Astrocyte (in vitro differentiated cells and primary cell): Measurements from ENCODE around the gene UQCRC2. TPM values are rescaled to one million over a fixed set of nuclear protein-coding genes. Genes with fewer than 3 reads are reported as not detected.

Source experiments
- DNase-seq: peaks from one replicate; pipeline ENCODE4 v3.0.0-alpha.2; 2010; ENCODE audit warnings: low read depth
- FAIRE-seq: peaks from 2 replicates; lab custom pipeline; 2011; peaks lifted over from hg19 to GRCh38; lab: Jason Lieb, UNC
- H2AFZ ChIP-seq: 2 replicates; pipeline ENCODE4 v1.6.0; 2012; ENCODE audit warnings: low read depth, low read length, inconsistent platforms
- H3K27ac ChIP-seq: 2 replicates; pipeline ENCODE4 v1.5.1; 2011; ENCODE audit warnings: low read depth, low read length, inconsistent platforms
- H3K27me3 ChIP-seq: 2 replicates; pipeline ENCODE4 v1.6.0; 2011; ENCODE audit warnings: low read length, inconsistent platforms; ENCODE audit not compliant: insufficient read depth
- H3K36me3 ChIP-seq: 2 replicates; pipeline ENCODE4 v1.5.1; 2011; ENCODE audit warnings: low read length, inconsistent platforms; ENCODE audit not compliant: insufficient read depth
- H3K4me1 ChIP-seq: 2 replicates; pipeline ENCODE4 v1.5.1; 2011; ENCODE audit warnings: low read length, inconsistent platforms; ENCODE audit not compliant: insufficient read depth
- H3K4me2 ChIP-seq: 2 replicates; pipeline ENCODE4 v1.6.0; 2012; ENCODE audit warnings: low read length, inconsistent platforms
- H3K4me3 ChIP-seq: 2 replicates; pipeline ENCODE4 v1.5.1; 2011; ENCODE audit warnings: low read depth, mild to moderate bottlenecking, low read length, inconsistent platforms; ENCODE audit not compliant: insufficient read depth
- H3K79me2 ChIP-seq: 2 replicates; pipeline ENCODE4 v1.6.0; 2012; ENCODE audit warnings: mild to moderate bottlenecking, low read length, inconsistent platforms; ENCODE audit not compliant: insufficient read depth
- H3K9ac ChIP-seq: 2 replicates; pipeline ENCODE4 v1.6.0; 2012; ENCODE audit warnings: mild to moderate bottlenecking, low read length, inconsistent platforms
- H3K9me3 ChIP-seq: 2 replicates; pipeline ENCODE4 v1.5.1; 2012; ENCODE audit warnings: low read depth, mild to moderate bottlenecking, low read length, inconsistent platforms; ENCODE audit not compliant: insufficient read depth
- H4K20me1 ChIP-seq: 2 replicates; pipeline ENCODE4 v1.6.0; 2012; ENCODE audit warnings: low read length, inconsistent platforms; ENCODE audit not compliant: insufficient read depth
- H3K27ac Mint-ChIP-seq: one replicate; pipeline ENCODE4 v1.8.0; 2021; ENCODE audit warnings: mild to moderate bottlenecking, mixed read lengths; ENCODE audit not compliant: unreplicated experiment
- H3K27me3 Mint-ChIP-seq: one replicate; pipeline ENCODE4 v1.8.0; 2021; ENCODE audit warnings: low read depth, mixed read lengths; ENCODE audit not compliant: unreplicated experiment
- H3K36me3 Mint-ChIP-seq: one replicate; pipeline ENCODE4 v1.8.0; 2021; ENCODE audit warnings: low read depth, mixed read lengths; ENCODE audit not compliant: unreplicated experiment
- H3K4me1 Mint-ChIP-seq: one replicate; pipeline ENCODE4 v1.8.0; 2021; ENCODE audit warnings: low read depth, mixed read lengths; ENCODE audit not compliant: unreplicated experiment
- H3K4me3 Mint-ChIP-seq: one replicate; pipeline ENCODE4 v1.8.0; 2021; ENCODE audit warnings: mild to moderate bottlenecking, moderate library complexity, mixed read lengths; ENCODE audit not compliant: unreplicated experiment
- H3K9me3 Mint-ChIP-seq: one replicate; pipeline ENCODE4 v1.8.0; 2021; ENCODE audit warnings: mild to moderate bottlenecking, mixed read lengths; ENCODE audit not compliant: unreplicated experiment
- EZH2 ChIP-seq: IDR thresholded peaks from 2 replicates; pipeline ENCODE4 v1.6.1; 2012; ENCODE audit warnings: mild to moderate bottlenecking, low read length, inconsistent platforms; ENCODE audit not compliant: insufficient read depth
- total RNA-seq: library from RNA; stranded (reverse); gene quantifications from 2 replicates; pipeline ENCODE4 v1.2.1, GENCODE V29; 2021
- TF ChIP-seq, protein P1 (sequence below): IDR thresholded peaks from 2 replicates; pipeline ENCODE4 v1.5.1; 2011; ENCODE audit warnings: low read depth, mild to moderate bottlenecking, inconsistent platforms, low read length, moderate library complexity; ENCODE audit not compliant: insufficient read depth

The UQCRC2 gene
- total RNA-seq, 1 donor from 2014 or later, result 169 TPM

DNA sequence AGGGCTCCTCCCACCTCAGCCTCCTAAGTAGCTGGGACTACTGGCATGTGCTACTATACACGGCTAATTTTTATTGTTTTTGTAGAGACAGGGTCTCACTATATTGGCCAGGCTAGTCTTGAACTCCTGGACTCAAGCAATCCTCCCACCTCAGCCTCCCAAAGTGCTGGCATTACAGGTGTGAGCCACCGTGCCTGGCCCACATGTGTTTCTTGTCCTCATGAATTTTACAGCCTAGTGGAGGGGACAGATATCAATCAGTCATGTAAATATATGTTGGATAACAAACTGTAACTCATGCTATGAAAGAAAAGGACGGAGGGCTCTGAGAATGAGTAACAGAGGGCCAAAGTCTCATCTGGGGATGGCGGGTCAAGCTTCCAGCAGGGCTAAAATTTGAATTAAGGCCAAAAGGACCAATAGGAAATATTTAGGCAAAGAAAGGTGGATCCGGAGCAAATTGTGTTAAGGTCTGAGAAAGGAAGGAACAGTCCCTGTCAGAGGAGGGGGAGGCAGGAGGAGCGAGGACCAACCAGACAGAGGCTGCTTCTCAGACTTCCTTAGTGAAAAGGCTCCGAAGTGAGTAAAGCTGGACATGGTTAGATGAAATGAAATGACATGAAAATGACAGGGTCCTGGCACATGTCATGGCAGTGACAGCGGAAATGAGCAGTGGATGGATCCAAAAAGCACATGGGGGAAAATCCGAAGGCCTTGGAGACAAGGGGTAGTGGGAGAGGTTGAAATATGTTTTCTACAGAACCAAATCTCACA is 43.9 kb downstream of the UQCRC2 start:
- H3K27me3 Mint-ChIP-seq, result peaks cover 1% of the 10 kb centered on the region
- Histone ChIP-seq H3K36me3 (no peaks in the 10 kb centered on the region), H3K4me1 (peaks cover 3% of the 10 kb centered on the region), H3K4me2 (no peak overlapping the region), H3K9me3 (no peaks in the 10 kb centered on the region), H3K79me2 (no peaks in the 10 kb centered on the region), H3K27ac (no peak overlapping the region), H3K27me3 (no peaks in the 10 kb centered on the region), H3K9ac (no peak overlapping the region), H2AFZ (no peak overlapping the region), H3K4me3 (no peak overlapping the region), H4K20me1 (no peaks in the 10 kb centered on the region)
- peaks cover 4% of the 10 kb centered on the region for H3K4me1 Mint-ChIP-seq
- DNase-seq (no peak), FAIRE-seq (no peak)
- H3K27ac Mint-ChIP-seq, result no peak overlapping the region
- H3K4me3 Mint-ChIP-seq, result no peak overlapping the region
- H3K9me3 Mint-ChIP-seq, result no peaks in the 10 kb centered on the region
- H3K36me3 Mint-ChIP-seq, result no peaks in the 10 kb centered on the region
- TF ChIP-seq, protein P1, sequence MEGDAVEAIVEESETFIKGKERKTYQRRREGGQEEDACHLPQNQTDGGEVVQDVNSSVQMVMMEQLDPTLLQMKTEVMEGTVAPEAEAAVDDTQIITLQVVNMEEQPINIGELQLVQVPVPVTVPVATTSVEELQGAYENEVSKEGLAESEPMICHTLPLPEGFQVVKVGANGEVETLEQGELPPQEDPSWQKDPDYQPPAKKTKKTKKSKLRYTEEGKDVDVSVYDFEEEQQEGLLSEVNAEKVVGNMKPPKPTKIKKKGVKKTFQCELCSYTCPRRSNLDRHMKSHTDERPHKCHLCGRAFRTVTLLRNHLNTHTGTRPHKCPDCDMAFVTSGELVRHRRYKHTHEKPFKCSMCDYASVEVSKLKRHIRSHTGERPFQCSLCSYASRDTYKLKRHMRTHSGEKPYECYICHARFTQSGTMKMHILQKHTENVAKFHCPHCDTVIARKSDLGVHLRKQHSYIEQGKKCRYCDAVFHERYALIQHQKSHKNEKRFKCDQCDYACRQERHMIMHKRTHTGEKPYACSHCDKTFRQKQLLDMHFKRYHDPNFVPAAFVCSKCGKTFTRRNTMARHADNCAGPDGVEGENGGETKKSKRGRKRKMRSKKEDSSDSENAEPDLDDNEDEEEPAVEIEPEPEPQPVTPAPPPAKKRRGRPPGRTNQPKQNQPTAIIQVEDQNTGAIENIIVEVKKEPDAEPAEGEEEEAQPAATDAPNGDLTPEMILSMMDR, result no peak
- no peak for TF ChIP-seq EZH2

DNA sequence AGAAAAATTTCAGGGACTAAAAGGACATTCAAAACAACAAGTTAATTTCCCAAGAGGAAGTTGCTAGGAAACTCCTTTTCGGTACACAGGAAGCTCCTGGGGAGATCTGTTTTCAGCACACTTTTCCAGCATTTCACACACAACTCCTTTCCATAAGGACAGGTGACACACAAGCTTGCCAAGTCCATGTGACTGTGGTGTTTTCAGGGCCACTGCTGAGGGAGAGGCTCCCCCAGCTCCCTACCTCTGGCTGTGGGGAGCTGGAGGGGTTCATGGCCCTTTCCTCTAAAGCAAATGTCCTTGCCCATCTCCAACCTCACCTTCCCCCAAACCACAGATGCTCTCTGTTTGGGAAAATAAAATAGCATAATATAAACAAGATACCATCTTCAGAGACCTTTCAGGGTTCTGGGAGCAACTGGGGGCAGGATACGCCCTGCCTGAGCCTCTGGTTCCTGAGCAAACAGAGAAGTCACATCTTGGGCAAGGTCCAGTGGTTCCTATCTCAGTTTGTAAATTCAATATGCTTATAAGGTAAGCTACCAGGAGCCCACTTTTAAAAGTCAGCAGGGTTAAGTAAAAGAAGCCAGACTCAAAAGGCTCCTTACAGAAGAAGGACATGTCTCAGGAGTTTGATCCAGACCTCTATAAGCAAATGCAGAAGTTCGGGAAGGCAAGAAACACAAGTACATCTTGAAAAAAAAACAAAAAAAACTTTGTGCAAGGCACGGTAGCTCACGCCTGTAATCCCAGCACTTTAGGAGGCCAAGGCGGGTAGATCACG is 44.7 kb downstream of the UQCRC2 start:
- peaks cover 4% of the 10 kb centered on the region for H3K4me1 Mint-ChIP-seq
- FAIRE-seq (no peak), DNase-seq (no peak)
- Histone ChIP-seq H3K36me3 (no peaks in the 10 kb centered on the region), H2AFZ (no peak overlapping the region), H3K79me2 (no peaks in the 10 kb centered on the region), H3K4me1 (peaks cover 3% of the 10 kb centered on the region), H3K4me2 (no peak overlapping the region), H3K4me3 (no peak overlapping the region), H3K9ac (no peak overlapping the region), H3K27me3 (no peaks in the 10 kb centered on the region), H3K9me3 (no peaks in the 10 kb centered on the region), H3K27ac (no peak overlapping the region), H4K20me1 (no peaks in the 10 kb centered on the region)
- H3K36me3 Mint-ChIP-seq, result no peaks in the 10 kb centered on the region
- no peak overlapping the region for H3K4me3 Mint-ChIP-seq
- no peak overlapping the region for H3K27ac Mint-ChIP-seq
- no peaks in the 10 kb centered on the region for H3K9me3 Mint-ChIP-seq
- H3K27me3 Mint-ChIP-seq, result peaks cover 3% of the 10 kb centered on the region
- TF ChIP-seq, protein P1, result no peak
- TF ChIP-seq EZH2, result no peak
